ENCODE measurements around the gene DNAJA2. TPM values are rescaled to one million over a fixed set of nuclear protein-coding genes. Genes with fewer than 3 reads are reported as not detected.
A peak's percentile ranks its signal among the peaks of the same experiment; 100 is the strongest.

The DNAJA2 gene
- total RNA-seq, 2 experiments from 2014 or later, result 68.4 to 70.2 TPM

DNA sequence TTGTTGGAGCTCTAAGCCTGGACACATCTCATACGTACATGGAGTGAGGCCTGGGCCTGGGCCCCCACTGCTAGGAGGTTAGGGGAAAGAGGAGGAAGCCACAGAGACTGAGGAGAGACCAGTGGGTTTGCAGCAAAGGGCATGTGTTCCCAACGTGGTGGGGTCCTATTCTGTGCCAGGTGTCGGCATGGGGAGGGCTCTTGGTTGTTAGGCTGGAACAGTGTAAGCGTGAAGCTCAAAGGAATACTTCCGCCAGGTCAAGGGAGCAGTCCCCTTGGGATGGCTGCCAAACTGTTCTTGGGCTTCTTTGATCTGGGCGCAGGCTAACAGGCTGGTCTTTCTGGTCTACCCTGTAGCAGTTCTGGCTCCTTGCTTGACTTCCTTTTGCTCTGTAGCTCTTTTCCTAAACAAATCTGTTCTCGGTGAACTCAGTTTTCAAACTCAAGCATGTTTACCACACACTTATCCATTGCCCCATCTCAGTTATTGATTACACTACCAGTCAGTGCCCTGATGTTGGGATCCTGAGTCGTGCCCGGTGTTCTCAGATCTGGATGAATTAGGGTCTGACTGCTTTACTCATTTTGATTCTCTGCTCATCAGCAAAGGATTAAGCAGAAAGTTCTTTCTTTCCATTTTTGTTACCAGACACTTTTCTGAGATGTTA, 52.9 kb downstream of the DNAJA2 start:
- Mint-ChIP-seq H3K4me1 (ENCODE audit: low read depth) (no peaks in the 10 kb centered on the region), H3K9me3 (no peaks in the 10 kb centered on the region), H3K4me3 (no peak overlapping the region), H3K36me3 (ENCODE audit: low read depth) (peaks cover 35% of the 10 kb centered on the region), H3K27ac (no peak overlapping the region), H3K27me3 (no peaks in the 10 kb centered on the region)
- DNase-seq (no peak), ATAC-seq (no peak)
- CTCF ChIA-PET, result interaction anchor here (1.3 to 1.7 kb wide), 2 partner anchors 10 to 242 kb away, joined by 3 to 8 read pairs; no protein-coding TSS in a partner anchor
- POLR2A ChIA-PET, result no interaction called here
- TF ChIP-seq, protein P1, sequence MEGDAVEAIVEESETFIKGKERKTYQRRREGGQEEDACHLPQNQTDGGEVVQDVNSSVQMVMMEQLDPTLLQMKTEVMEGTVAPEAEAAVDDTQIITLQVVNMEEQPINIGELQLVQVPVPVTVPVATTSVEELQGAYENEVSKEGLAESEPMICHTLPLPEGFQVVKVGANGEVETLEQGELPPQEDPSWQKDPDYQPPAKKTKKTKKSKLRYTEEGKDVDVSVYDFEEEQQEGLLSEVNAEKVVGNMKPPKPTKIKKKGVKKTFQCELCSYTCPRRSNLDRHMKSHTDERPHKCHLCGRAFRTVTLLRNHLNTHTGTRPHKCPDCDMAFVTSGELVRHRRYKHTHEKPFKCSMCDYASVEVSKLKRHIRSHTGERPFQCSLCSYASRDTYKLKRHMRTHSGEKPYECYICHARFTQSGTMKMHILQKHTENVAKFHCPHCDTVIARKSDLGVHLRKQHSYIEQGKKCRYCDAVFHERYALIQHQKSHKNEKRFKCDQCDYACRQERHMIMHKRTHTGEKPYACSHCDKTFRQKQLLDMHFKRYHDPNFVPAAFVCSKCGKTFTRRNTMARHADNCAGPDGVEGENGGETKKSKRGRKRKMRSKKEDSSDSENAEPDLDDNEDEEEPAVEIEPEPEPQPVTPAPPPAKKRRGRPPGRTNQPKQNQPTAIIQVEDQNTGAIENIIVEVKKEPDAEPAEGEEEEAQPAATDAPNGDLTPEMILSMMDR (IDR thresholded peaks at IDR 0.05), result no peak
- intact Hi-C loops (cut with micrococcal nuclease), result no loop called here

DNA sequence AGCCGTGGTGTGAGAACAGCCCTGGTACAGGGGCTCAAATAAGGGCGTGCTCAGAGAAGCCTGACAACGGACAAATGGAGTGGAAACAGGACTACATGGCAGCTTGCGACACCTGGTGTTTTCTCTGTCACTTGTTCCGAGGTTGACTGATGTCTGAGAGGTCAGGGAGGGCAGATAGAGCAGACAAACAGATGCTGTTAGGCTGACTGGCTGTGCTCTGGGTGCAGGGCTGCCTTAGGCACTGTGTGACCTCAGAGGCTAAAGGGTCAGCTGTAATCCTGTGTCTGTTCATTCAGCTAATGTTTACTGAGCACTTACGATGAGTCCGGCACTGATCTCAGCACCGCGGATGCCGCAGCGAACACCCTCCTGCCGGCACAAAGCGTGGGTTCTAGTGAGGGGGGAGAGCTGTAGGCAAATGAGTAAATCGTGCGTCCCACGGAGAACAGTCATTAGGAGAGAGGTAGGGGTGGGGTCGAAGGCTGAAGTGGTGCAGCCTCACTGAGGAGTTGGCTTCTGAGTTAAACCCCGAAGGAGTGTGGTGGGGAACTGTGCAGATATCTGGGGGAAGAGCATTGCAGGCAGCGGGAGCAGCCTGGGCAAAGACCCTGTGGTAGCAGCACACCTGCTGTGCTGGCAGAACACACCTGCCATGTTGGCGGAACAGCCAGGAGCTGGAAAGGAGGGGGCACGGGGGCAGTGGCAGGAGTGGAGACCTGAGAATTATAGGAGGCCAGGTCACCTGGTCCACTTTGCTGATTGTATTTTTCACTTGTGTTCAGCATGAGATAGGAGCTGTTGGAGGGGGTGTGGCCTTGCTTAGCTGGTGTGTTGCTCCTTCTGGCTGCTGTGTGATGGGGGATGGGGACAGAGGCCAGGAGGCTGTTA, 54.3 kb downstream of the DNAJA2 start:
- Mint-ChIP-seq H3K9me3 (no peaks in the 10 kb centered on the region), H3K36me3 (ENCODE audit: low read depth) (peaks cover 35% of the 10 kb centered on the region), H3K4me1 (ENCODE audit: low read depth) (no peaks in the 10 kb centered on the region), H3K27ac (no peak overlapping the region), H3K4me3 (no peak overlapping the region), H3K27me3 (no peaks in the 10 kb centered on the region)
- ChIA-PET CTCF (interaction anchor here (1.3 to 1.7 kb wide), 2 partner anchors 11 to 65 kb away, joined by 3 to 8 read pairs; no protein-coding TSS in a partner anchor), POLR2A (interaction anchor here (0.6 to 1.5 kb wide), 3 partner anchors 8 to 90 kb away, joined by 3 read pairs; no protein-coding TSS in a partner anchor)
- TF ChIP-seq, protein P1 (IDR thresholded peaks at IDR 0.05), result no peak
- intact Hi-C loops (cut with micrococcal nuclease), result no loop called here
- DNase-seq (no peak), ATAC-seq (no peak)

DNA sequence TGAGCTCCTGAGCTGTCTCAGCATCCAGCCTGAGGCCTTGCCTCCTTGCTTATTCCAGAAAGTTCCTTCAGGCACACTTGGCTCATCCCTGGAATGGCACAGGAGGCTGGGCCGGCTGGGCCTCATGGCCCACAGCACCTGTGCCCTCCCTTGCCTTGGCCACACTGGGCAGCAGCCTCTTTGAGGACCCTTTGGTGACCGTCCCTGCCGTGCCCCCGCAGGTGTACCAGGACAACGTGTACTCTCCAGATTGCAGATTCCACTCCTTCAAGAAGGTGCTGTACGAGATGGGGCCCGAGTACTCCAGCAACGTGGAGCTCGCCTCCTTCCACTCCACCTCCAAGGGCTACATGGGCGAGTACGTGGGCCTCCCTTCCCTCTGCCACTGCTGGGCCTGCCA, 55.1 kb downstream of the DNAJA2 start:
- Mint-ChIP-seq H3K36me3 (ENCODE audit: low read depth) (peaks cover 30% of the 10 kb centered on the region), H3K9me3 (no peaks in the 10 kb centered on the region), H3K27me3 (no peaks in the 10 kb centered on the region), H3K4me1 (ENCODE audit: low read depth) (no peaks in the 10 kb centered on the region), H3K4me3 (no peak overlapping the region), H3K27ac (no peak overlapping the region)
- ATAC-seq (no peak), DNase-seq (no peak)
- CTCF ChIA-PET, result interaction anchor here (1.3 kb wide), 1 partner anchor 64 kb away, joined by 3 read pairs; no protein-coding TSS in a partner anchor
- TF ChIP-seq, protein P1 (IDR thresholded peaks at IDR 0.05), result no peak
- POLR2A ChIA-PET, result interaction anchor here (0.6 to 1.5 kb wide), 3 partner anchors 9 to 89 kb away, joined by 3 read pairs; no protein-coding TSS in a partner anchor
- intact Hi-C loops (cut with micrococcal nuclease), result no loop called here

DNA sequence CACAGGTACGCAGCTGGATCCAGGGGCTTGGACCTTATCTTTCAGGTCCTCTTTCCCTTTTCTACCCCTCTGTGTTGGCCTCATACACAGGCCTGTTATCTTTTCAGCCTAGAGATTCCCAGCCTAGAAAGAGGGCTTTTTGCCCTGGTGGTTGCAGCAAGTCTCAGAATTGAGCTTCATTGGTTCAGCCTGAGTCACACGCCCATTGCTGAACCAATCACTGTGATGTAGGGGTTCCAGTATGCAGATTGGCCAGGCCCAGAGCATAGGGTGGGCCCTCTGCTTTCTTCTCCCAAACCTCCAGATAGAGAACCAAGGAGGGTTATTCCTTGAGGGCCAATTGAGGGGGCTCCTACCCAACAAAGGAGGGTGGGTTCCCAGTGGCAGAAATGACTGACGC, 56.5 kb downstream of the DNAJA2 start:
- no peak overlapping the region for H3K4me3 Mint-ChIP-seq
- DNase-seq, result no peak
- ATAC-seq, result peak; percentile 56

More for the DNA sequence above, 56.5 kb downstream of the DNAJA2 start:
- no peaks in the 10 kb centered on the region for H3K27me3 Mint-ChIP-seq
- TF ChIP-seq, protein P1 (IDR thresholded peaks at IDR 0.05), result no peak
- peaks cover 23% of the 10 kb centered on the region for H3K36me3 Mint-ChIP-seq (ENCODE audit: low read depth)
- CTCF ChIA-PET, result interaction anchor here (0.6 to 2.5 kb wide), 6 partner anchors 9 to 901 kb away, joined by 3 to 15 read pairs (median 4); no protein-coding TSS in a partner anchor
- H3K9me3 Mint-ChIP-seq, result no peaks in the 10 kb centered on the region
- intact Hi-C loops (cut with micrococcal nuclease), result no loop called here
- H3K27ac Mint-ChIP-seq, result no peak overlapping the region
- no peaks in the 10 kb centered on the region for H3K4me1 Mint-ChIP-seq (ENCODE audit: low read depth)
- POLR2A ChIA-PET, result no interaction called here
